ENCODE data around the gene SLC25A12. TPM values are rescaled to one million over a fixed set of nuclear protein-coding genes. Genes with fewer than 3 reads are reported as not detected.

SLC25A12 gene
- total and polyA plus RNA-seq, 2 donors (not counting 3 experiments of a cell fraction or from before 2014, with no cell fraction given) = 13.6 to 17.1 TPM

- dilution Hi-C loops (cut with MboI; ENCODE audit: extremely low pct_ligation_motif_present, low sequenced_read_pairs) (no loop called here), intact Hi-C loops (cut with micrococcal nuclease) (no loop called here)
- H3K4me3 ChIP-seq (replicated peaks in 1 of 3; ENCODE audit: insufficient read depth in 1 of 3, low read depth in 1 of 3, low read length in 3 of 3) = no peak overlapping the region
- no peak overlapping the region for H3K4me2 ChIP-seq (ENCODE audit: insufficient read depth, low read length)
- no TSS peak for BruUV-seq (replicated peaks)
- POLR2A ChIA-PET = no interaction called here
- no peaks in the 10 kb centered on the region for H3K9me3 ChIP-seq (replicated peaks; ENCODE audit: control insufficient read depth, insufficient read depth, low read length)
- no peaks in the 10 kb centered on the region for H3K9me1 ChIP-seq (replicated peaks; ENCODE audit: control insufficient read depth, extremely low read depth, insufficient read depth, low read length)
- no peak overlapping the region for H3K27ac ChIP-seq (ENCODE audit: insufficient read depth, low read depth, low read length)
- DNase-seq (ENCODE audit: low read depth, low spot score) (no peak), FAIRE-seq (no peak)
- no peak overlapping the region for H2AFZ ChIP-seq (ENCODE audit: low read depth, low read length)
- H3K36me3 ChIP-seq (ENCODE audit: control insufficient read depth in 2 of 2, extremely low read depth in 1 of 2, insufficient read depth in 2 of 2, low read length in 2 of 2) = peaks cover 0 to 3% of the 10 kb centered on the region in 2 experiments
- no peaks in the 10 kb centered on the region for H3K4me1 ChIP-seq (ENCODE audit: control insufficient read depth, extremely low read depth, insufficient read depth, low read length)
- peaks cover 37% of the 10 kb centered on the region for H3K79me2 ChIP-seq (ENCODE audit: control insufficient read depth, insufficient read depth, low read length)
- no peak overlapping the region for H3K9ac ChIP-seq (replicated peaks; ENCODE audit: extremely low read depth, insufficient read depth, low read length)
- CTCF ChIA-PET = no interaction called here
- H4K20me1 ChIP-seq (replicated peaks; ENCODE audit: control insufficient read depth, extremely low read depth, insufficient read depth, low read length) = no peaks in the 10 kb centered on the region
- H3K27me3 ChIP-seq (ENCODE audit: control insufficient read depth in 2 of 2, insufficient read depth in 2 of 2, low read length in 2 of 2) = no peaks in the 10 kb centered on the region
- no peak for TF ChIP-seq FOS (IDR thresholded peaks at IDR 0.05; ENCODE audit: borderline replicate concordance, insufficient read depth, low read length)
- no peak for TF ChIP-seq JUN (IDR thresholded peaks at IDR 0.05; ENCODE audit: borderline replicate concordance, insufficient read depth, insufficient read length, low read depth)
- TF ChIP-seq MAX (IDR thresholded peaks at IDR 0.05; ENCODE audit: insufficient read depth, insufficient read length) = no peak
- TF ChIP-seq GATA2 (IDR thresholded peaks at IDR 0.05; ENCODE audit: insufficient read depth, insufficient read length, low read depth, low read length) = no peak
- TF ChIP-seq POLR2A (IDR thresholded peaks at IDR 0.05; ENCODE audit: low read depth, low read length) = no peak
- TF ChIP-seq MYC (IDR thresholded peaks at IDR 0.05; ENCODE audit: low read depth, low read length) = no peak
- TF ChIP-seq EZH2 (IDR thresholded peaks at IDR 0.05; ENCODE audit: borderline replicate concordance, low read depth, low read length, severe bottlenecking) = no peak
- TF ChIP-seq POLR2AphosphoS5 (IDR thresholded peaks at IDR 0.05; ENCODE audit: insufficient read depth, low read depth, low read length) = no peak
- TF ChIP-seq CTCF (IDR thresholded peaks at IDR 0.05; ENCODE audit: extremely low read depth in 1 of 2, insufficient read depth in 1 of 2, low read depth in 1 of 2, low read length in 2 of 2) = no peak
These were observed 45.2 kb upstream of the SLC25A12 start for GRCh38 chr2:171939058-171939742.
